IMR-90 (cell line): ENCODE data around the gene ATPAF2. TPM values are rescaled to one million over a fixed set of nuclear protein-coding genes. Genes with fewer than 3 reads are reported as not detected.

ENCODE experiments used
- ATAC-seq: fragments of 200-7000 bp; cut with Tn5 transposase; 2 replicates; pipeline ENCODE4 v1.9.1; 2020; ENCODE audit warnings: low read depth, mild to moderate bottlenecking, moderate library complexity
- BruUV-seq: library from RNA; stranded (reverse); fragments of 400-500 nt; replicated peaks from 2 replicates; lab custom pipeline; 2021; lab: Mats Ljungman, UMichigan
- CTCF ChIA-PET: fragments of 300-600 bp; formaldehyde crosslinking; extraction: SDS; loops from one replicate; lab custom pipeline; 2021; ENCODE audit warnings: antibody characterized with exemption; lab: Yijun Ruan, JAX
- POLR2A ChIA-PET: fragments of 300-600 bp; sonication (Branson Sonifier 250); formaldehyde crosslinking; loops from one replicate; lab custom pipeline; 2022; ENCODE audit warnings: antibody characterized with exemption; ENCODE audit not compliant: unreplicated experiment; lab: Charles Lee
- DNase-seq: peaks from one replicate; pipeline ENCODE4 v3.0.0; 2013
- H2AFZ ChIP-seq: replicated peaks from 2 replicates; pipeline ENCODE3; 2013; ENCODE audit warnings: low read length, mild to moderate bottlenecking; ENCODE audit not compliant: poor library complexity
- H2AK5ac ChIP-seq: 2 replicates; pipeline ENCODE4 v1.6.1; 2013; ENCODE audit warnings: low read depth, low read length, inconsistent platforms
- H2AK9ac ChIP-seq: replicated peaks from 2 replicates; pipeline ENCODE3; 2013; ENCODE audit warnings: mild to moderate bottlenecking, low read depth, low read length, moderate library complexity; ENCODE audit not compliant: poor library complexity
- H2BK120ac ChIP-seq: 2 replicates; pipeline ENCODE4 v1.6.1; 2013; ENCODE audit warnings: low read depth, low read length, inconsistent platforms
- H2BK15ac ChIP-seq: 3 replicates; pipeline ENCODE4 v1.6.1; 2013; ENCODE audit warnings: low read depth, low read length, inconsistent platforms
- H2BK20ac ChIP-seq: 2 replicates; pipeline ENCODE4 v1.6.1; 2013; ENCODE audit warnings: low read depth, mild to moderate bottlenecking, inconsistent platforms, low read length, moderate library complexity
- H2BK5ac ChIP-seq: 2 replicates; pipeline ENCODE4 v1.6.1; 2013; ENCODE audit warnings: mild to moderate bottlenecking, low read depth, low read length, inconsistent platforms; ENCODE audit not compliant: poor library complexity, severe bottlenecking
- H3K14ac ChIP-seq: replicated peaks from 2 replicates; pipeline ENCODE4 v1.6.1; 2013; ENCODE audit warnings: low read depth, low read length, inconsistent platforms
- H3K18ac ChIP-seq: 2 replicates; pipeline ENCODE4 v1.6.1; 2013; ENCODE audit warnings: low read depth, low read length, control low read depth
- H3K23ac ChIP-seq: 2 replicates; pipeline ENCODE4 v1.6.1; 2013; ENCODE audit warnings: low read depth, low read length, inconsistent platforms
- H3K27ac ChIP-seq: 2 replicates; pipeline ENCODE4 v1.5.1; 2013; ENCODE audit warnings: mild to moderate bottlenecking, control low read depth, low read length; ENCODE audit not compliant: insufficient read depth
- H3K27me3 ChIP-seq: 2 replicates; pipeline ENCODE4 v1.6.1; 2013; ENCODE audit warnings: low read length; ENCODE audit not compliant: control insufficient read depth, insufficient read depth
- H3K36me3 ChIP-seq: 2 replicates; pipeline ENCODE4 v1.6.1; 2013; ENCODE audit warnings: low read length, mixed read lengths; ENCODE audit not compliant: control insufficient read depth, insufficient read depth
- H3K4ac ChIP-seq: 2 replicates; pipeline ENCODE4 v1.6.1; 2013; ENCODE audit warnings: low read depth, low read length, inconsistent platforms
- H3K4me1 ChIP-seq: 2 replicates; pipeline ENCODE4 v1.6.1; 2013; ENCODE audit warnings: low read length, mixed read lengths; ENCODE audit not compliant: control insufficient read depth, insufficient read depth
- H3K4me2 ChIP-seq: 2 replicates; pipeline ENCODE4 v1.6.1; 2013; ENCODE audit warnings: low read depth, mild to moderate bottlenecking, control low read depth, low read length, moderate library complexity
- H3K4me3 ChIP-seq: 2 replicates; pipeline ENCODE4 v1.5.1; 2013; ENCODE audit warnings: low read depth, mild to moderate bottlenecking, control low read depth, low read length, moderate library complexity; ENCODE audit not compliant: insufficient read depth
- H3K56ac ChIP-seq: 2 replicates; pipeline ENCODE4 v1.6.1; 2013; ENCODE audit warnings: low read length, inconsistent platforms; ENCODE audit not compliant: insufficient read depth; ENCODE audit errors: extremely low read depth
- H3K79me1 ChIP-seq, 2 experiments: 2 replicates each; pipeline ENCODE4 v1.6.1; 2013; ENCODE audit warnings: low read length in 2 of 2, inconsistent platforms in 1 of 2, low read depth in 1 of 2
- H3K9ac ChIP-seq: 2 replicates; pipeline ENCODE4 v1.6.1; 2013; ENCODE audit warnings: low read depth, low read length, control low read depth
- H3K9me1 ChIP-seq: 2 replicates; pipeline ENCODE4 v1.6.1; 2013; ENCODE audit warnings: low read length, inconsistent platforms; ENCODE audit not compliant: insufficient read depth
- H3K9me3 ChIP-seq: 2 replicates; pipeline ENCODE4 v1.6.1; 2013; ENCODE audit warnings: low read length; ENCODE audit not compliant: control insufficient read depth, insufficient read depth
- H4K20me1 ChIP-seq: 2 replicates; pipeline ENCODE4 v1.6.1; 2013; ENCODE audit warnings: low read length, inconsistent platforms; ENCODE audit not compliant: insufficient read depth
- H4K5ac ChIP-seq: 2 replicates; pipeline ENCODE4 v1.6.1; 2013; ENCODE audit warnings: mild to moderate bottlenecking, low read depth, low read length, control low read depth
- H4K8ac ChIP-seq, 2 experiments: 2 replicates each; pipeline ENCODE4 v1.6.1; 2013; ENCODE audit warnings: low read depth in 2 of 2, low read length in 2 of 2, control low read depth in 1 of 2, inconsistent platforms in 1 of 2
- H4K91ac ChIP-seq: 2 replicates; pipeline ENCODE4 v1.6.1; 2013; ENCODE audit warnings: low read depth, low read length, inconsistent platforms; ENCODE audit not compliant: insufficient read depth
- CEBPB ChIP-seq: IDR thresholded peaks from 2 replicates; pipeline ENCODE4 v1.6.1; 2012; ENCODE audit warnings: low read depth, low read length, improper control_type of control experiment
- CTCF ChIP-seq: conservative IDR thresholded peaks from 2 replicates; pipeline ENCODE4 v1.5.1; 2012; ENCODE audit warnings: mild to moderate bottlenecking, low read depth, low read length, improper control_type of control experiment
- ELK1 ChIP-seq: fragments of 150-350 bp; IDR thresholded peaks from 2 replicates; pipeline ENCODE4 v1.6.1; 2016; ENCODE audit warnings: low read depth, mild to moderate bottlenecking, low read length, moderate library complexity, borderline replicate concordance
- FOS ChIP-seq: fragments of 150-350 bp; IDR thresholded peaks from 2 replicates; pipeline ENCODE4 v1.6.1; 2016; ENCODE audit warnings: low read depth, low read length
- MAFK ChIP-seq: IDR thresholded peaks from 2 replicates; pipeline ENCODE4 v1.6.1; 2012; ENCODE audit warnings: low read depth, low read length, improper control_type of control experiment
- MAZ ChIP-seq: IDR thresholded peaks from 2 replicates; pipeline ENCODE4 v1.6.1; 2012; ENCODE audit warnings: low read depth, mild to moderate bottlenecking, low read length, improper control_type of control experiment, moderate library complexity, borderline replicate concordance
- NFE2L2 ChIP-seq: fragments of 150-350 bp; IDR thresholded peaks from 2 replicates; pipeline ENCODE4 v1.6.1; 2016; ENCODE audit warnings: low read depth, mild to moderate bottlenecking, low read length
- POLR2A ChIP-seq: IDR thresholded peaks from 2 replicates; pipeline ENCODE4 v1.6.1; 2012; ENCODE audit warnings: mild to moderate bottlenecking, low read depth, low read length
- RAD21 ChIP-seq: IDR thresholded peaks from 2 replicates; pipeline ENCODE4 v1.6.1; 2012; ENCODE audit warnings: low read length, improper control_type of control experiment
- RCOR1 ChIP-seq: IDR thresholded peaks from 2 replicates; pipeline ENCODE4 v1.6.1; 2012; ENCODE audit warnings: mild to moderate bottlenecking, low read length, improper control_type of control experiment; ENCODE audit not compliant: insufficient replicate concordance
- RFX5 ChIP-seq: IDR thresholded peaks from 2 replicates; pipeline ENCODE4 v1.8.0; 2012; ENCODE audit warnings: low read depth, mild to moderate bottlenecking, low read length, moderate library complexity
- dilution Hi-C: fragments of 300-500 bp; cut with HindIII; formaldehyde crosslinking; loops from one replicate; pipeline ENCODE4 v1.14.3; 2018; ENCODE audit warnings: low sequenced_read_pairs; ENCODE audit not compliant: unreplicated experiment
- in situ Hi-C: fragments of 300-500 bp; cut with MboI; formaldehyde crosslinking; loops from 3 replicates; pipeline ENCODE4 v1.14.3; 2019; ENCODE audit warnings: low sequenced_read_pairs, inconsistent platforms, mixed read lengths
- intact Hi-C: fragments of 100-400 bp; cut with micrococcal nuclease; formaldehyde crosslinking; loops from 2 replicates; pipeline ENCODE4 v1.10.0; 2022
- polyA plus RNA-seq, 3 experiments: library from polyadenylated mRNA; depleted of rRNA; stranded (reverse); fragments of >200 nt; gene quantifications; 2 replicates each; pipeline ENCODE4 v1.2.3, GENCODE V29; 2012; ENCODE audit warnings: low replicate concordance in 1 of 3
- total RNA-seq: library from RNA; depleted of rRNA; stranded (reverse); fragments of >200 nt; gene quantifications from 2 replicates; pipeline ENCODE4 v1.2.3, GENCODE V29; 2012
- TF ChIP-seq, protein P1 (sequence below): fragments of 150-350 bp; IDR thresholded peaks from 2 replicates; pipeline ENCODE4 v1.6.1; 2017; ENCODE audit warnings: mild to moderate bottlenecking, antibody characterized with exemption, low read length, low read depth

ATPAF2 gene
- total and polyA plus RNA-seq, 2 of the 4 experiments (the other 2 are of a cell fraction): 19.5 to 27.6 TPM

GRCh38 chr17:18071751-18072150, 32.8 kb upstream of the ATPAF2 start:
- H3K4me1 ChIP-seq: peaks cover under 1% of the 10 kb centered on the region; the same call in 1 of the 2 replicates
- no TSS peak for BruUV-seq
- no peak overlapping the region for H3K14ac ChIP-seq
- no peak overlapping the region for H4K5ac ChIP-seq
- H2AK5ac ChIP-seq: no peak overlapping the region
- no peak overlapping the region for H2BK120ac ChIP-seq
- no peak for DNase-seq
- H3K56ac ChIP-seq: no peak overlapping the region
- H4K8ac ChIP-seq: no peak overlapping the region
- H3K79me1 ChIP-seq: no peaks in the 10 kb centered on the region
- no peak overlapping the region for H3K4me2 ChIP-seq
- H3K9me3 ChIP-seq: no peaks in the 10 kb centered on the region
- H3K4ac ChIP-seq: no peak overlapping the region
- peaks cover 9% of the 10 kb centered on the region for H3K27me3 ChIP-seq
- no peaks in the 10 kb centered on the region for H3K9me1 ChIP-seq
- dilution Hi-C loops (no loop called here), intact Hi-C loops (no loop called here), in situ Hi-C loops (no loop called here)
- no peak overlapping the region for H2BK20ac ChIP-seq
- H4K91ac ChIP-seq: no peak overlapping the region
- H3K36me3 ChIP-seq: no peaks in the 10 kb centered on the region
- H3K18ac ChIP-seq: no peak overlapping the region
- H2BK5ac ChIP-seq: no peak overlapping the region
- TF ChIP-seq NFE2L2 (no peak), RAD21 (no peak), POLR2A (no peak), CTCF (no peak), MAZ (no peak), MAFK (no peak), RFX5 (no peak), ELK1 (no peak), RCOR1 (no peak), FOS (no peak), CEBPB (no peak)
- TF ChIP-seq, protein P1, sequence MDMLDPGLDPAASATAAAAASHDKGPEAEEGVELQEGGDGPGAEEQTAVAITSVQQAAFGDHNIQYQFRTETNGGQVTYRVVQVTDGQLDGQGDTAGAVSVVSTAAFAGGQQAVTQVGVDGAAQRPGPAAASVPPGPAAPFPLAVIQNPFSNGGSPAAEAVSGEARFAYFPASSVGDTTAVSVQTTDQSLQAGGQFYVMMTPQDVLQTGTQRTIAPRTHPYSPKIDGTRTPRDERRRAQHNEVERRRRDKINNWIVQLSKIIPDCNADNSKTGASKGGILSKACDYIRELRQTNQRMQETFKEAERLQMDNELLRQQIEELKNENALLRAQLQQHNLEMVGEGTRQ: no peak
- H2AK9ac ChIP-seq: no peak overlapping the region
- ATAC-seq: no peak
- H2AFZ ChIP-seq: no peak overlapping the region
- no peaks in the 10 kb centered on the region for H4K20me1 ChIP-seq
- no peak overlapping the region for H2BK15ac ChIP-seq
- no peak overlapping the region for H3K4me3 ChIP-seq
- H3K9ac ChIP-seq: no peak overlapping the region
- POLR2A ChIA-PET: no interaction called here
- CTCF ChIA-PET: no interaction called here
- no peak overlapping the region for H3K23ac ChIP-seq
- H3K27ac ChIP-seq: no peak overlapping the region
